Hepatocyte (in vitro differentiated cells): ENCODE data around the gene LCT. TPM values are rescaled to one million over a fixed set of nuclear protein-coding genes. Genes with fewer than 3 reads are reported as not detected.

Experiments
- DNase-seq: peaks from one replicate; pipeline ENCODE4 v3.0.0-alpha.2; 2016; ENCODE audit warnings: low spot score
- H2AFZ ChIP-seq: fragments of 200-600 bp; sonication (generic); 2 replicates; pipeline ENCODE4 v1.6.0; 2016; ENCODE audit warnings: antibody characterized with exemption, mild to moderate bottlenecking
- H3K27ac ChIP-seq: fragments of 200-600 bp; sonication (generic); 2 replicates; pipeline ENCODE4 v1.5.1; 2016; ENCODE audit warnings: mild to moderate bottlenecking
- H3K27me3 ChIP-seq: fragments of 200-600 bp; sonication (generic); 2 replicates; pipeline ENCODE4 v1.6.1; 2016
- H3K36me3 ChIP-seq: fragments of 200-600 bp; sonication (generic); replicated peaks from 2 replicates; pipeline ENCODE4 v1.5.1; 2016; ENCODE audit warnings: low read depth; ENCODE audit not compliant: insufficient read depth
- H3K4me1 ChIP-seq: fragments of 200-600 bp; sonication (generic); 2 replicates; pipeline ENCODE4 v1.5.1; 2016; ENCODE audit warnings: mild to moderate bottlenecking, moderate library complexity; ENCODE audit not compliant: insufficient read depth
- H3K4me2 ChIP-seq: fragments of 200-600 bp; sonication (generic); 2 replicates; pipeline ENCODE4 v1.6.0; 2016
- H3K4me3 ChIP-seq: fragments of 200-600 bp; sonication (generic); 2 replicates; pipeline ENCODE4 v1.5.1; 2016; ENCODE audit warnings: mild to moderate bottlenecking
- H3K79me2 ChIP-seq: fragments of 200-600 bp; sonication (generic); 2 replicates; pipeline ENCODE4 v1.6.0; 2017; ENCODE audit warnings: mild to moderate bottlenecking
- H3K9me2 ChIP-seq: fragments of 200-600 bp; sonication (generic); replicated peaks from 2 replicates; pipeline ENCODE4 v1.6.0; 2017; ENCODE audit warnings: mild to moderate bottlenecking; ENCODE audit not compliant: insufficient read depth
- H3K9me3 ChIP-seq: fragments of 200-600 bp; sonication (generic); 2 replicates; pipeline ENCODE4 v1.5.1; 2016; ENCODE audit warnings: low read depth, mild to moderate bottlenecking
- H4K20me1 ChIP-seq: fragments of 200-600 bp; sonication (generic); 2 replicates; pipeline ENCODE4 v1.6.0; 2016; ENCODE audit warnings: mild to moderate bottlenecking; ENCODE audit not compliant: insufficient read depth, poor library complexity, severe bottlenecking
- CTCF ChIP-seq: fragments of 200-600 bp; sonication (generic); IDR thresholded peaks from 2 replicates; pipeline ENCODE4 v1.5.1; 2016; ENCODE audit warnings: antibody characterized with exemption, mild to moderate bottlenecking; ENCODE audit not compliant: poor library complexity
- EZH2 ChIP-seq: fragments of 200-600 bp; sonication (generic); IDR thresholded peaks from 2 replicates; pipeline ENCODE4 v1.6.1; 2016; ENCODE audit warnings: antibody characterized with exemption, mild to moderate bottlenecking, borderline replicate concordance
- EZH2phosphoT487 ChIP-seq: fragments of 200-600 bp; sonication (generic); IDR thresholded peaks from one replicate; pipeline ENCODE4 v1.6.1; 2018; ENCODE audit warnings: antibody characterized with exemption, mild to moderate bottlenecking, low read depth, moderate library complexity; ENCODE audit not compliant: unreplicated experiment, severe bottlenecking
- WGBS: methylation state at CpG from one replicate; pipeline ENCODE4 v1.1.6; 2016; ENCODE audit warnings: low lambda C conversion rate; ENCODE audit errors: missing lambda C conversion rate; 5-methylcytosine and 5-hydroxymethylcytosine counted together
- polyA plus RNA-seq: library from polyadenylated mRNA; unstranded; fragments of >200 nt; fragmentation: Nextera tagmentation; extraction: Ambion mirVana; gene quantifications from 2 replicates; pipeline ENCODE4 v1.2.1, GENCODE V29; 2016
- total RNA-seq: library from RNA; depleted of rRNA; stranded (reverse); fragments of >200 nt; gene quantifications from 2 replicates; pipeline ENCODE4 v1.2.3, GENCODE V29; 2014

The LCT gene
- total and polyA plus RNA-seq, 2 experiments from 2014 or later, result 0.51 to 3.2 TPM

- Histone ChIP-seq H3K79me2 (peaks cover 54% of the 10 kb centered on the region), H3K36me3 (peaks cover 7% of the 10 kb centered on the region), H3K9me2 (no peaks in the 10 kb centered on the region), H3K4me3 (no peak overlapping the region), H3K4me1 (no peaks in the 10 kb centered on the region), H2AFZ (no peak overlapping the region), H3K27me3 (no peaks in the 10 kb centered on the region), H3K27ac (no peak overlapping the region), H3K4me2 (no peak overlapping the region), H3K9me3 (no peaks in the 10 kb centered on the region), H4K20me1 (peaks cover 4% of the 10 kb centered on the region)
- 92% methylated on average over 8 of the region's 8 CpGs for WGBS
- DNase-seq, result no peak
- TF ChIP-seq CTCF (no peak), EZH2 (no peak), EZH2phosphoT487 (no peak)
These were observed 68.1 kb downstream of the LCT start for GRCh38 chr2:135768863-135769262.

- H4K20me1 ChIP-seq, result peaks cover 4% of the 10 kb centered on the region
- TF ChIP-seq EZH2, result no peak
- TF ChIP-seq CTCF, result no peak
- no peak for TF ChIP-seq EZH2phosphoT487
- no peaks in the 10 kb centered on the region for H3K9me3 ChIP-seq
- peaks cover 5% of the 10 kb centered on the region for H3K36me3 ChIP-seq
- no peak for DNase-seq
- no peaks in the 10 kb centered on the region for H3K27me3 ChIP-seq
- no peaks in the 10 kb centered on the region for H3K4me1 ChIP-seq
- no peak overlapping the region for H3K27ac ChIP-seq
- H3K79me2 ChIP-seq, result peaks cover 60% of the 10 kb centered on the region
- H2AFZ ChIP-seq, result no peak overlapping the region
- H3K9me2 ChIP-seq, result no peaks in the 10 kb centered on the region
- 100% methylated on average over 1 of the region's 1 CpG for WGBS
- no peak overlapping the region for H3K4me2 ChIP-seq
- no peak overlapping the region for H3K4me3 ChIP-seq
These were observed 74.5 kb downstream of the LCT start for GRCh38 chr2:135762530-135762929.

- no peaks in the 10 kb centered on the region for H3K4me1 ChIP-seq
- no peak for DNase-seq
These were observed 75.0 kb downstream of the LCT start for GRCh38 chr2:135762022-135762421.

More at GRCh38 chr2:135762022-135762421, 75.0 kb downstream of the LCT start:
- Histone ChIP-seq H3K9me2 (no peaks in the 10 kb centered on the region), H3K27me3 (no peaks in the 10 kb centered on the region), H4K20me1 (peaks cover 4% of the 10 kb centered on the region), H3K9me3 (peaks cover 4% of the 10 kb centered on the region), H3K79me2 (peaks cover 61% of the 10 kb centered on the region), H3K4me3 (no peak overlapping the region), H3K4me2 (no peak overlapping the region), H2AFZ (no peak overlapping the region), H3K27ac (no peak overlapping the region), H3K36me3 (peaks cover 5% of the 10 kb centered on the region)
- no peak for TF ChIP-seq EZH2
- no peak for TF ChIP-seq CTCF
- TF ChIP-seq EZH2phosphoT487, result no peak
